Measurements from ENCODE around the gene MIF.
"Not testable (repeated sequence)": the region's sequence is repeated elsewhere in the genome, so short reads cannot be mapped to it uniquely, and the experiment has no call there.

MIF gene

DNA sequence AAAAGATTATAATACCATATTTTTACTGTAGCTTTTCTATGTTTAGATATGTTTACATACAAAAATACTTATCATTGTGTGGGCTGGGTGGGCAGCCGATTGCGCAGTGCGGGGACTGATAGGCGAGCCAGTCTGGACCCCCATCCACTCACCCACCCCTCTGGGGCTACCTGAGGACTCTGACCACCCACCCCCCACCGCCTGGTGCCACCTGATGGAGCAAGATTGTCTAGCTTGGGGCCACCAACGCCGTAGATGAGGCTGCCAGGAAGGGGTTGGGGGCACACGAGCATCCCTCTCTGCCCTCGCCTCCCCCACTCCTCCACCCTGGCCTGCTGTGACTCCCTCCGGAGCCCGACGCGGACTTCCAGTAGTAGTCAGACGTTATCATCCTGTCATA, 32.4 kb downstream of the MIF start:
- H3K9me3 ChIP-seq (ENCODE audit: control insufficient read depth, insufficient read depth, low read length) = peaks cover 3% of the 10 kb centered on the region
- no peaks in the 10 kb centered on the region for H3K4me1 ChIP-seq (ENCODE audit: control insufficient read depth, insufficient read depth, low read length)
- H3K4me3 ChIP-seq (ENCODE audit: low read depth, low read length) = no peak overlapping the region
- no peaks in the 10 kb centered on the region for H3K36me3 ChIP-seq (ENCODE audit: control insufficient read depth, insufficient read depth, low read length)
- H3K9ac ChIP-seq (ENCODE audit: low read depth, low read length) = no peak overlapping the region
- H3K27me3 ChIP-seq (ENCODE audit: control insufficient read depth, insufficient read depth, low read length) = no peaks in the 10 kb centered on the region

DNA sequence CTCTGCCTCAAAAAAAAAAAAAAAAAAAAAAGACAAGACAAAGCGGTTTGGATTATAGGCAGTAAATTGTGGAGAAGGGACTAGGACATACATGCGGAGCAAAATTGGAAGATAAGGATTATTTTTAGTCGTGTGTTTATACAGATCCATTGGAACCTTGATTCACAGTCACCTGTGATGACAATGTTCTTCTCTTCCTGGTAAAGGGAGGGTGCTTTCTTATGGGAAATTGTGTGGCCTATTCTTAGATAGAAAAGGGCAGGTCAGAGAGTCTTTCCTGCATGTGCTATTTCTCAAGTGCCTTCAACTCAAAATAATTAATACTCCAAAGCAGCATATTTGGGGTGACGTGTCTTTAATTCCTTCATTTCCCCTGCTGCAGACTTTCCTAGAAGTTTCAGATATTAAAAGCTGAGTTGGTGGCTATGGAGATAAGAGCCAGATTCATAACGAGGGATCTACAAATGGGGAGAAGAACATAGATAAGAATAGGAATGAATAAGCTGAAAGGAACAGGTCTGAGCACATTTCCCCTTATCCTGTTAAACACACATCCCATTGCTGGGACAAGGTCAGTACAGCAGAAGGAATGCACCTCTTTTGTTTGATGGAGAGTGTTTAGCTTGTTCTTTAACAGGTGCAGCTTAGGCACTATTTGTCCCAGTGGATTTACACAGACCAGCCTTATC, 44.3 kb downstream of the MIF start:
- Histone ChIP-seq H3K9ac (ENCODE audit: low read depth, low read length) (no peak overlapping the region), H3K27me3 (ENCODE audit: control insufficient read depth, insufficient read depth, low read length) (no peaks in the 10 kb centered on the region), H3K4me3 (ENCODE audit: low read depth, low read length) (no peak overlapping the region), H3K4me1 (ENCODE audit: control insufficient read depth, insufficient read depth, low read length) (no peaks in the 10 kb centered on the region), H3K36me3 (ENCODE audit: control insufficient read depth, insufficient read depth, low read length) (no peaks in the 10 kb centered on the region), H3K9me3 (ENCODE audit: control insufficient read depth, insufficient read depth, low read length) (no peaks in the 10 kb centered on the region)

DNA sequence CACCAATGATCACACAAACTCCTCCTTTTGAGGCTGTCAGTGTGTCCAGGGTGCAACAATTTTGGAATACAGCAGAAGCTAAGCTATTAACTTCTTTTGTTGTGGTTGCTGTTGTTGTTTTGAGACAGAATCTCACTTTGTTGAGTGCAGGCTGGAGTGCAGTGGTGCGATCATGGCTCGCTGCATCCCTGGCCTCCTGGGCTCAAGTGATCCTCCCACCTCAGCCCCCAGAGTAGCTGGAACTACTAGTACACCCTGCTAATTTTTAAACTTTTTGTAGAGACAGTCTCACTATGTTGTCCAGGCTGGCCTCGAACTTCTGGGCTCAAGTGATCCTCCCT, 44.8 kb downstream of the MIF start:
- Histone ChIP-seq H3K27me3 (ENCODE audit: control insufficient read depth, insufficient read depth, low read length) (no peaks in the 10 kb centered on the region), H3K9ac (ENCODE audit: low read depth, low read length) (no peak overlapping the region), H3K4me3 (ENCODE audit: low read depth, low read length) (no peak overlapping the region), H3K9me3 (ENCODE audit: control insufficient read depth, insufficient read depth, low read length) (no peaks in the 10 kb centered on the region), H3K36me3 (ENCODE audit: control insufficient read depth, insufficient read depth, low read length) (no peaks in the 10 kb centered on the region), H3K4me1 (ENCODE audit: control insufficient read depth, insufficient read depth, low read length) (no peaks in the 10 kb centered on the region)

DNA sequence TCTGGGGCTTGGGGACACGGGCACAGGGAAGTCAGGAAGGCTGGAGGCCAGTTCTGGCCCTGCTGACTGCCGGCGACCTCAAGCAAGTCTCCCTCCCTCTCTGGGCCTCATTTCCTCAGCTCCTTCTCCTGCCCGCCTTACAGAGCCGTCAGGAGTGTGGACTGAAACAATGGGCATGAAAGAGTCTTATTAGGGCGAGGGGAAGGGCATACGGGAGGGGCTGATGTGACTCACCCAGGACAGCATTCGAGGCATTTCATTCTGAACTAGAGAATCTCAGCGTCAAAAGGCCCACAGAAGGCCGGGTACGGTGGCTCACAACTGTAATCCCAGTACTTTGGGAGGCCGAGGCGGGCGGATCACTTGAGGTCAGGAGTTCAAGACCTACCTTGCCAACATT, 46.0 kb downstream of the MIF start:
- not testable (repeated sequence) for H3K36me3 ChIP-seq (ENCODE audit: control insufficient read depth, insufficient read depth, low read length); H3K4me1 ChIP-seq (ENCODE audit: control insufficient read depth, insufficient read depth, low read length); H3K4me3 ChIP-seq (ENCODE audit: low read depth, low read length); H3K27me3 ChIP-seq (ENCODE audit: control insufficient read depth, insufficient read depth, low read length); H3K9ac ChIP-seq (ENCODE audit: low read depth, low read length); H3K9me3 ChIP-seq (ENCODE audit: control insufficient read depth, insufficient read depth, low read length)
